ENCODE measurements around the gene FBXO21. TPM values are rescaled to one million over a fixed set of nuclear protein-coding genes. Genes with fewer than 3 reads are reported as not detected.
"Not testable (repeated sequence)": the region's sequence is repeated elsewhere in the genome, so short reads cannot be mapped to it uniquely, and the experiment has no call there.

Gene FBXO21
- total RNA-seq, 6 donors from 2014 or later, result 38.2 to 122 (median 59.0) TPM

DNA sequence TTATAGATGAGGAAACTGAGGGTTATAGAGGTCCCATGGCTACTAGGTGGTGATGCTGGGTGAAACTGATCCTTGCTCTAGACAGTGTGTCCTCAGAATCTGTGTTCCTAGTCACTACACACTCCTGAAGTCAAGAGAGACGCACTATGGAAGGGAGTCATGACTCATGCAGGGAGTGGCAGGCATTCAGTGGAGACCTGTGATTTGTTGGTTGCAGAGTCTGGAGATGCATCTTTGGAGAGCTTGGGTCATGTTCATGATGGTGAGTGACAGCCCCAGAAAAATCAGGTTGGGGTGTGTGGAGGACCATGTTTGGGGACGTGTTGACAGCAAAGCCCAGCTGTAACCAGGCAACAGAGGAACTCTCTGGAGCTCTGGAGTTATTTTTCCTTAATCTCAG, 38.0 kb upstream of the FBXO21 start:
- Histone ChIP-seq H3K27me3 (no peaks in the 10 kb centered on the region), H3K27ac (no peak overlapping the region), H3K9me3 (no peaks in the 10 kb centered on the region), H3K36me3 (no peaks in the 10 kb centered on the region), H3K4me3 (no peak overlapping the region), H3K4me1 (no peaks in the 10 kb centered on the region)
- TF ChIP-seq EP300 (IDR thresholded peaks at IDR 0.05) (no peak), CTCF (IDR thresholded peaks at IDR 0.05) (no peak), POLR2A (IDR thresholded peaks at IDR 0.05) (no peak), POLR2AphosphoS5 (IDR thresholded peaks at IDR 0.05) (no peak)
- ATAC-seq (ENCODE audit: low FRiP score in 2 of 2), result no peak
- 48 to 67% methylated on average over 2 of the region's 2 CpGs for WGBS, 2 donors
- no peak for DNase-seq

- Histone ChIP-seq H3K4me3 (no peak overlapping the region), H3K27ac (no peak overlapping the region), H3K36me3 (no peaks in the 10 kb centered on the region), H3K27me3 (no peaks in the 10 kb centered on the region), H3K4me1 (no peaks in the 10 kb centered on the region), H3K9me3 (no peaks in the 10 kb centered on the region)
- TF ChIP-seq POLR2AphosphoS5 (IDR thresholded peaks at IDR 0.05) (no peak), EP300 (IDR thresholded peaks at IDR 0.05) (no peak), CTCF (IDR thresholded peaks at IDR 0.05) (no peak), POLR2A (IDR thresholded peaks at IDR 0.05) (no peak)
- ATAC-seq (ENCODE audit: low FRiP score in 2 of 2) (no peak), DNase-seq (no peak)
- 51 to 56% methylated on average over 12 of the region's 12 CpGs for WGBS, 2 donors
These were observed 36.9 kb upstream of the FBXO21 start for GRCh38 chr12:117227000-117227653.

- Histone ChIP-seq H3K27me3 (no peaks in the 10 kb centered on the region), H3K9me3 (no peaks in the 10 kb centered on the region), H3K36me3 (no peaks in the 10 kb centered on the region), H3K4me1 (no peaks in the 10 kb centered on the region), H3K4me3 (no peak overlapping the region), H3K27ac (no peak overlapping the region)
- ATAC-seq (ENCODE audit: low FRiP score in 2 of 2) (no peak), DNase-seq (no peak)
- 72 to 82% methylated on average over 10 of the region's 10 CpGs for WGBS, 2 donors
- TF ChIP-seq POLR2A (IDR thresholded peaks at IDR 0.05), result no peak
- TF ChIP-seq POLR2AphosphoS5 (IDR thresholded peaks at IDR 0.05), result no peak
- TF ChIP-seq EP300 (IDR thresholded peaks at IDR 0.05), result no peak
- TF ChIP-seq CTCF (IDR thresholded peaks at IDR 0.05), result no peak
These were observed 36.2 kb upstream of the FBXO21 start for GRCh38 chr12:117226505-117226904.

DNA sequence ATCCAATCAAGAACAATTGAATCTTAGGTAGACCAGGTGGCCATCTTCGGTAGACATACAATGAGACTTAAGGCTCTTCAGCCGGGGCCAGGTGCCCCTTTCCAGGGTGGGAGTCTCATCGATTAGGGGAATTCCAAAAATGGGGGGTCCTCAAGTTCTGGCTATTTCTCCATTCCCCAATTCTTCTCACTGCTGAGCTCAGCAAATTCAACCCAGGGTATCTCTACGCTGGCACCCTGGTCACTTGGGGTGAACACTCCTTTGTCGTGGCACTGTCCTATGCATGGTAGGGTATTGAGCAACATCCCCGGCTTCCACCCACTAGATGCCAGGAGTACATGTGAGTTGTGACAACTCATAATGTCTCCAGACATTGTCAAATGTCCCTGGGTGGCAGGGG, 34.9 kb upstream of the FBXO21 start:
- DNase-seq, result no peak
- no peak for ATAC-seq (ENCODE audit: low FRiP score in 2 of 2)
- TF ChIP-seq CTCF (IDR thresholded peaks at IDR 0.05) (no peak), POLR2AphosphoS5 (IDR thresholded peaks at IDR 0.05) (no peak), EP300 (IDR thresholded peaks at IDR 0.05) (no peak), POLR2A (IDR thresholded peaks at IDR 0.05) (no peak)
- Histone ChIP-seq H3K36me3 (no peaks in the 10 kb centered on the region), H3K4me1 (no peaks in the 10 kb centered on the region), H3K27me3 (no peaks in the 10 kb centered on the region), H3K27ac (no peak overlapping the region), H3K4me3 (no peak overlapping the region), H3K9me3 (no peaks in the 10 kb centered on the region)
- WGBS, 2 donors, result 77 to 90% methylated on average over 6 of the region's 6 CpGs

DNA sequence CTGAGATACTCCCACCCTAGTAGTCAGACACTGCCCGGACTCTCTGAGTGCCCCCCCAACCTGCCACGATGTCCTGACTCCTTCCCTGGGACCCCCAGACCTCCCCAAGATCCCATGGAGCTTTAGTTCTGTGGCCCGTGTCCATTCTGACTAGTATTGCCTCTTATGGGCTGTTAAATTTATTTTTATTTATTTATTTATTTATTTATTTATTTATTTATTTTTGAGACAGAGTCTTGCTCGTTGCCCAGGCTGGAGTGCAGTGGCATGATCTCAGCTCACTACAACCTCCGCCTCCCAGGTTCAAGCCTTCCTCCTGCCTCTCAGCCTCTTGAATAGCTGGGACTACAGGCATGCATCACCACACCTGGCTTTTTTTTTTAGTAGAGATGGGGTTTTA, 30.7 kb upstream of the FBXO21 start:
- H3K27me3 ChIP-seq; H3K36me3 ChIP-seq; DNase-seq; H3K27ac ChIP-seq; H3K4me1 ChIP-seq; H3K9me3 ChIP-seq; ATAC-seq (ENCODE audit: low FRiP score in 2 of 2); H3K4me3 ChIP-seq: not testable (repeated sequence)
- WGBS, 2 donors, result 80 to 82% methylated on average over 5 of the region's 5 CpGs

All from upper lobe of left lung (tissue), 6 donors.